Measurements from ENCODE around the gene TRAF3IP1.

Gene TRAF3IP1

DNA sequence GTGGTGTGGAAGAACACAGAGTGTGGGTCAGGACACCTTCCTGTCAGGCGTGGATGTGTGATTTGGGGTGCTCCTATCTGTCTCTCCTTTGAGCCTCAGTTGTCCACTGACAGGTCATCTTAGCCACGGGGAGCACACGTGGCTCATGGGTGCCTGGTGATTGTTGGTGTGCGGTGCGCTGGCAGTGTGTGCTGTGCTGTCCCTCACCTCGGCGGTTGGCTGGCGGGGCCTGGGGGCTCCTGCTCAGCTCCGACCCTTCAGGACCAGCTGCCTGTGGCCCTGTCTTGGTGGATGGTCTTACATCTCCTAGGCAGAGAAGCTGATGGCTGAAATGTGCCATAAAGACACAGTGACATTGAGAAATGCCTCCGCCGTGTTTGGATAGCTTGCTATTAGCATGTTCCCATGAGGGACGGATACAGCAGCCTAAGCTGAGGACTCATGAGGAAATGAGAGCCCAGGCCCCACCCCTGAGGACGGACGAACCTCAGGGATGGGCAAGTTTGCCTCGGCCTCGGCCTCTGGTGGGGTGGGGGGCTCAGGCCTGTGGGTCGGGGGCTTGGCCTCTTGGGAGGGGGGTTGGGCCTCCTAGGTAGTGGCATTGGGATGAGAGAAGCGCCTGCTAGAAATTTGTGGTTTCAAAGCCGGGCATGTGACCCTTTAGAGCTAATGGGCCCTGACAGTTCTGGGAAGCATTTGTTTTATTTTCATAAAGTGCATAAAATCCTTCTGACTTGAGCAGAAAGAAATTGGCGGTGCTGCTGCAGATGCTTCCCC is 86.1 kb downstream of the TRAF3IP1 start:
- no peak overlapping the region for H3K4me3 ChIP-seq (ENCODE audit: low read depth, low read length)
- TF ChIP-seq, protein P1, sequence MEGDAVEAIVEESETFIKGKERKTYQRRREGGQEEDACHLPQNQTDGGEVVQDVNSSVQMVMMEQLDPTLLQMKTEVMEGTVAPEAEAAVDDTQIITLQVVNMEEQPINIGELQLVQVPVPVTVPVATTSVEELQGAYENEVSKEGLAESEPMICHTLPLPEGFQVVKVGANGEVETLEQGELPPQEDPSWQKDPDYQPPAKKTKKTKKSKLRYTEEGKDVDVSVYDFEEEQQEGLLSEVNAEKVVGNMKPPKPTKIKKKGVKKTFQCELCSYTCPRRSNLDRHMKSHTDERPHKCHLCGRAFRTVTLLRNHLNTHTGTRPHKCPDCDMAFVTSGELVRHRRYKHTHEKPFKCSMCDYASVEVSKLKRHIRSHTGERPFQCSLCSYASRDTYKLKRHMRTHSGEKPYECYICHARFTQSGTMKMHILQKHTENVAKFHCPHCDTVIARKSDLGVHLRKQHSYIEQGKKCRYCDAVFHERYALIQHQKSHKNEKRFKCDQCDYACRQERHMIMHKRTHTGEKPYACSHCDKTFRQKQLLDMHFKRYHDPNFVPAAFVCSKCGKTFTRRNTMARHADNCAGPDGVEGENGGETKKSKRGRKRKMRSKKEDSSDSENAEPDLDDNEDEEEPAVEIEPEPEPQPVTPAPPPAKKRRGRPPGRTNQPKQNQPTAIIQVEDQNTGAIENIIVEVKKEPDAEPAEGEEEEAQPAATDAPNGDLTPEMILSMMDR (IDR thresholded peaks at IDR 0.05; ENCODE audit: low read depth, low read length): no peak

DNA sequence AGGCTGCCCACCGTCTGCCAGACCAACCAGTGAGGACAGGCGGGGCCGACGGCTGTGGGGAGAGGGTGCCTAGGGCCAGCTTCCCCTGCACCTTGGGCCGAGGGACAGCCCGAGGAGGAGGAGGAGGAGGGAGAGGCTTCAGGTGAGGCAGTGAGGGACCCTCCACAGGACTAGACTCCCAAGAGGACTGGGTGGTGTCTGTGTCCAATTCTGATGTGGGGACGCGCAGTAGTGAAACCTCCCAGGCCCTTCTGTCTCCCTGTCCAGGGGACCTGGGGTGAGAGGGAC is 86.6 kb downstream of the TRAF3IP1 start:
- H3K4me3 ChIP-seq (ENCODE audit: low read depth, low read length): no peak overlapping the region
- TF ChIP-seq, protein P1 (IDR thresholded peaks at IDR 0.05; ENCODE audit: low read depth, low read length): no peak

DNA sequence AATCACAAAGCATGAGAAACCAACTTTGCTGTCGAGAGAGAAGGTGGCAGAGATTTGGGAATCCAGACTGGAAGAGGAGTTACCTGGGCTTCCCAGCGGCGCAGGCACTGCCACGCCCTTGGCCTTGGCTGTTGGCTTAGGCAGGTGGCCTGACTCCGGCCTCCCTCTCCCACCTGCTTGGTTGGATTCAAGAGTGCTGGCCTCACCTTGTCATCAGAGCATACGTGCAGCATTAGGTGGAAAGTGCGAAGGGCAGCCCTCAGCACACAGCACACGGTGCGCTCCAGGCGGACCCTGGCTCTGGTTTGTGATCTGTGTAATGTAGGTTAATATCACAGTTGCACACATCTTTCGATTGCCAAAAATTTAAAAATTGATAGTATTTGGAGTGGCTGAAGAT is 87.2 kb downstream of the TRAF3IP1 start:
- H3K4me3 ChIP-seq (ENCODE audit: low read depth, low read length): no peak overlapping the region
- TF ChIP-seq, protein P1 (IDR thresholded peaks at IDR 0.05; ENCODE audit: low read depth, low read length): no peak

DNA sequence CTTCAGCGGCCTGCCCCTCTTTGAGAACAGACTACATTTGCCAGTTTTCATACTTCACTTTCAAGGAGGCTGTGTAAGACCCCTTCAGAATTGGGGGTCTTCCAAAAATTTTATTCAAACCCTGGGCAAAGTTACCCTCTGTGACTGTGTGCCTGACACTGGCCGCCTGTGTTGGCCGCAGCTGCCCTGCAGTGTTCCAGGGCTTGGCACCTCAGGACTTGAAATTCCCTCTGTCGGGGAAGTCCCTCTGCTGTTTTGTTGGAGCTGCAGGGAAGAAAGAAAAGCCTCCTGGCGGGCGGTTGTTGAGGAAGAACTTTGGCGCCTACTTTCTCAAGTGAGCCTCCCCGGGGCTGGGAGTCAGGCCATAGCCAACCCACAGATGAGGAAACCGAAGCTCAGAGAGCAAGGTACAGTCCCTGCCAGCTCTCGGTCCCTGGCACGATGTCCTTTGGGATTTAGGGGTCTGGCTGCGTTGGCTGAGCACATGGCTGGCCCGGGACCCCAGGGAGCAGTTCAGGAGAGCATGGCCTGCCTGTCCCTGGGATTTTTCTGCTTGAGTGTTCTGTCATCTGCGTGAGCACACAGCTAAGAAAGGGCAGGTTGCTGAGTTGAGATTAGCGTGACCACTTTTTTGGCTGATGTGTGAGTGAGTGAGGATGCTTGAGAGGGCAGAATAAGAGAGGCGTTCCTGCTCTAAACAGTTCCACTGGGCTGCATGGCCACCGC is 88.5 kb downstream of the TRAF3IP1 start:
- TF ChIP-seq, protein P1 (IDR thresholded peaks at IDR 0.05; ENCODE audit: low read depth, low read length): no peak
- no peak overlapping the region for H3K4me3 ChIP-seq (ENCODE audit: low read depth, low read length)

DNA sequence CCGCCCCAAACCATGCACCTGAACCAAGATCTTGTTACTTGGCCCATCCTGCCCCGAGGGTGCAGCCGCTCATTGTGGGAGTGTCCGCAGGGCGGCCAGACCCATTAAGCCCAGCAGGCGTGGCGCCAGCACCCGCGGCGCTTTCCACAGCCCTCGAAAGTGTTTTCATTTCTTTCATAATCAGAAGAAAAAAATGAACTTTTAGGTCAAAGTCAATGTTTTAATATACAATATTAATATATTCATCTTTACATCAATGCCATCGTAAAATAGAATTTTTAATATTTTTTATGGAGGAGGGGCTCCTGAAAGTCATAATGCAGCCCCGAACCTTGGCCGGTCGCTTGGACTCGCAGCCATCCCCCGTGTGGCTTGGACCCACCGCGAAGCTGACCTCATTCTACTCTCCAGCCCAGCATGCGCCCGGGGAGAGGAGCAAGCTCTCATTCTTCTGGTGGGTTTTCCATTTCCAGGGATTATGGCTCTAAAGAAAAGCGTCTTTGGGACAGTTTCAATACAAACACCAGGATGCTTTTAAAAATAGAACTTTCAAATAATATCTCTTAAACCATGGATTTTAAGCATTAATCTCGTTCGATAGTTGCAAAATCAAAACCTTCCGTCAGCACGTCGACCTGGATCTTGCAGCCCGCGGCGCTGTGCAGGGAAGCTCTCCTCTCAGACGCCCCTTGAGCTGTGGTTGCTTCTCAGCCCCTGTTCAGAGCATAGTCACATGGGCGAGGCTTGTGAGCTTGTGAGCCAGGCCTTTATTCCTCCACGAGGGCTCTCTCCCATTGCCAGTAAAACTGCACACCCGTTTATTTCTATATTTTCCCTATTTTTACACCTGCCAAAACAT is 89.3 kb downstream of the TRAF3IP1 start:
- TF ChIP-seq, protein P1 (IDR thresholded peaks at IDR 0.05; ENCODE audit: low read depth, low read length): no peak
- no peak overlapping the region for H3K4me3 ChIP-seq (ENCODE audit: low read depth, low read length)

DNA sequence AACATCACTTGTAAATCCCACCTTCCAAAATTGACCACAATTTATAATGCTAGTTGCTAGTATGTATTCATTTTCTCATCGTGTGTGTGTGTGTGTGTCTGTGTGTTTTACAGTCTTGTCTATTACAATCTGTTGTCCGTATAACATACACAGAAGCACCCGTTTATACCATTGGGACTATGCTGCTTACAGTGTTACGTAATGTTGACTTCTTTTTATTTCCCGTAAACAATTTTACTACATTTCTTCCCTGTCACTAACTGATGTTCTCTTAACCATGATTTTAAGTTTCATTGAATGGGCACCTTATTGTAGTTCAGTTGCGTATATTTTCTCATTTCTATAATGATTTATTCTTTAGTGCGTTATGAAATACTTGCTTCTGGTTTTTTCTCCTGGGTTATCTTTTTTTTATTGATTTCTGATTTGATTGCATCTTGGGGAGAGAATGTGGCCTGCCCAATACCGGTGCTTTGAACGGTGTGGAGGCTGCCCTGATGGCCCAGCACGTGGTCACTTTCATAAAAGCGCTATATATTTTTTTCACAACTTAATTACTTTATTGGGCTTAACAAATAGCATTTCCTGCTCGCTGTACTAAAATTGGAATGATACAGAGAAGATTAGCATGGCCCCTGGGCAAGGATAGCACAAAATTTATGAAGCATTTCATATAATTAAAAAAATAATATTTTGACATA is 91.9 kb downstream of the TRAF3IP1 start:
- H3K4me3 ChIP-seq (ENCODE audit: low read depth, low read length): no peak overlapping the region
- TF ChIP-seq, protein P1 (IDR thresholded peaks at IDR 0.05; ENCODE audit: low read depth, low read length): no peak
